WERI-Rb-1 (cell line): ENCODE data around the gene KCNK15.

ENCODE experiments used
- DNase-seq: peaks from one replicate; pipeline ENCODE4 v3.0.0-alpha.2; 2020
- H3K27ac ChIP-seq: fragments of 250-450 bp; sonication (Bioruptor Pico); 2 replicates; pipeline ENCODE4 v1.5.1; 2020; ENCODE audit warnings: mild to moderate bottlenecking, moderate library complexity
- H3K27me3 ChIP-seq: fragments of 250-450 bp; sonication (Bioruptor Pico); 2 replicates; pipeline ENCODE4 v1.5.1; 2021; ENCODE audit warnings: mild to moderate bottlenecking, low read depth, moderate library complexity; ENCODE audit not compliant: insufficient read depth, severe bottlenecking
- H3K36me3 ChIP-seq: fragments of 250-450 bp; sonication (Bioruptor Pico); 2 replicates; pipeline ENCODE4 v1.5.1; 2020; ENCODE audit warnings: mild to moderate bottlenecking, moderate library complexity
- H3K4me3 ChIP-seq: 2 replicates; pipeline ENCODE4 v1.5.1; 2011; ENCODE audit warnings: low read depth, mild to moderate bottlenecking, control low read depth, low read length
- H3K9me3 ChIP-seq: fragments of 250-450 bp; sonication (Bioruptor Pico); 2 replicates; pipeline ENCODE4 v1.5.1; 2021; ENCODE audit warnings: mild to moderate bottlenecking, moderate library complexity; ENCODE audit not compliant: severe bottlenecking
- CTCF ChIP-seq: IDR thresholded peaks from 2 replicates; pipeline ENCODE4 v1.5.1; 2011; ENCODE audit warnings: low read depth, mild to moderate bottlenecking, control low read depth, inconsistent platforms, low read length

The KCNK15 gene

GRCh38 chr20:44723391-44723790, 22.3 kb upstream of the KCNK15 start:
- Histone ChIP-seq H3K27ac (no peak overlapping the region), H3K27me3 (no peaks in the 10 kb centered on the region), H3K36me3 (no peaks in the 10 kb centered on the region), H3K9me3 (no peaks in the 10 kb centered on the region), H3K4me3 (no peak overlapping the region)
- no peak for TF ChIP-seq CTCF
- no peak for DNase-seq

DNA sequence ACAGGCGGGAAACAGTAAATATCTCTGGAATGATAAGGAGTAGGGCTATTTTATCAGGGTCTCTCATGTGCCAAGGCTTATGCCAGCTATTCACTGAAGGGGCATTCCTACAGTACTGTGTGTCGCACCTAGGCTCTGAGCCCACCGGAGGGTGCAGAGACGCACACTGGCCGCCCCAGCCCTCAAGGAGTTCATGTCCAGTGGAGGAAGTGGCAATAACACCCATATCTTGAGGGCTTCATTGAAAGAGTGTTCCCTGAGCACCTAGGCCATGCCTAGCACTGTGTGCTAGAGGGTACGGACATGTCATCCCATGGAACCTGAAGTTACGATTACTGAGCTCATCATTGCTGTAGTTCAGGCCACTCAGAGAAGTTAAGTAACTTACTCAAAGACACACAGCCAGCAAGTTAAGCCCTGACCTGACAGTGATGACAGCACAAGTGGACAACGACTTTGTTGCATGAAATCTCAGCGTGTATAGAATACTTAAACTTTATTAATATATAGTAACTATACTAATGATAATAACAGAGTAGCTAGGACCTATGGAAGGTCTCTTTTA, 21.8 kb upstream of the KCNK15 start:
- no peak overlapping the region for H3K4me3 ChIP-seq
- H3K36me3 ChIP-seq, result no peaks in the 10 kb centered on the region
- DNase-seq, result no peak
- no peak for TF ChIP-seq CTCF
- H3K27ac ChIP-seq, result no peak overlapping the region
- H3K27me3 ChIP-seq, result no peaks in the 10 kb centered on the region
- no peaks in the 10 kb centered on the region for H3K9me3 ChIP-seq

- no peaks in the 10 kb centered on the region for H3K27me3 ChIP-seq
- TF ChIP-seq CTCF, result no peak
- H3K4me3 ChIP-seq, result no peak overlapping the region
- no peak for DNase-seq
- H3K9me3 ChIP-seq, result no peaks in the 10 kb centered on the region
- H3K27ac ChIP-seq, result no peak overlapping the region
- H3K36me3 ChIP-seq, result no peaks in the 10 kb centered on the region
These were observed 21.1 kb upstream of the KCNK15 start for GRCh38 chr20:44724423-44725091.

GRCh38 chr20:44725837-44726236, 19.8 kb upstream of the KCNK15 start:
- Histone ChIP-seq H3K4me3 (no peak overlapping the region), H3K9me3 (no peaks in the 10 kb centered on the region), H3K27me3 (no peaks in the 10 kb centered on the region), H3K27ac (no peak overlapping the region), H3K36me3 (no peaks in the 10 kb centered on the region)
- no peak for DNase-seq
- TF ChIP-seq CTCF, result no peak

- Histone ChIP-seq H3K4me3 (no peak overlapping the region), H3K27ac (no peak overlapping the region), H3K9me3 (no peaks in the 10 kb centered on the region), H3K36me3 (no peaks in the 10 kb centered on the region), H3K27me3 (no peaks in the 10 kb centered on the region)
- no peak for TF ChIP-seq CTCF
- DNase-seq, result no peak
These were observed 18.6 kb upstream of the KCNK15 start for GRCh38 chr20:44727039-44727438.

GRCh38 chr20:44727651-44728050, 18.0 kb upstream of the KCNK15 start:
- no peaks in the 10 kb centered on the region for H3K27me3 ChIP-seq
- DNase-seq, result no peak
- H3K4me3 ChIP-seq, result no peak overlapping the region
- H3K9me3 ChIP-seq, result no peaks in the 10 kb centered on the region
- no peak overlapping the region for H3K27ac ChIP-seq
- TF ChIP-seq CTCF, result no peak
- no peaks in the 10 kb centered on the region for H3K36me3 ChIP-seq
